M059J (cell line): ENCODE data around the gene PHACTR3. TPM values are rescaled to one million over a fixed set of nuclear protein-coding genes. Genes with fewer than 3 reads are reported as not detected.

ENCODE experiments used
- DNase-seq: peaks from one replicate; pipeline ENCODE4 v3.0.0-alpha.2; 2012; ENCODE audit warnings: low read depth
- total RNA-seq: library from RNA; depleted of rRNA; stranded (reverse); fragments of >200 nt; shearing (Covaris generic); gene quantifications from 2 replicates; pipeline ENCODE4 v1.2.3, GENCODE V29; 2014

Gene PHACTR3
- total RNA-seq, 1 experiment from 2014 or later = not detected

- DNase-seq = peak; percentile 44
Observed at GRCh38 chr20:59751075-59751711, 146.9 kb downstream of the PHACTR3 start.

GRCh38 chr20:59752101-59752586 lies 147.8 kb downstream of the PHACTR3 start:
- no peak for DNase-seq

- no peak for DNase-seq
Observed at GRCh38 chr20:59752704-59753460, 148.5 kb downstream of the PHACTR3 start.

- DNase-seq = no peak
Observed at GRCh38 chr20:59753836-59754235, 149.5 kb downstream of the PHACTR3 start.

GRCh38 chr20:59754551-59754950 lies 150.2 kb downstream of the PHACTR3 start:
- DNase-seq = no peak

- no peak for DNase-seq
Observed at GRCh38 chr20:59756241-59756640, 151.9 kb downstream of the PHACTR3 start.

GRCh38 chr20:59764037-59764436 lies 159.7 kb downstream of the PHACTR3 start:
- no peak for DNase-seq

- peak; percentile 22 for DNase-seq
Observed at GRCh38 chr20:59765599-59766177, 161.3 kb downstream of the PHACTR3 start.

GRCh38 chr20:59767656-59768055 lies 163.3 kb downstream of the PHACTR3 start:
- no peak for DNase-seq

- no peak for DNase-seq
Observed at GRCh38 chr20:59770270-59770669, 165.9 kb downstream of the PHACTR3 start.

GRCh38 chr20:59770851-59771250 lies 166.5 kb downstream of the PHACTR3 start:
- no peak for DNase-seq

- no peak for DNase-seq
Observed at GRCh38 chr20:59771506-59772372, 167.4 kb downstream of the PHACTR3 start.

- DNase-seq = no peak
Observed at GRCh38 chr20:59772373-59772705, 168.0 kb downstream of the PHACTR3 start.

- DNase-seq = no peak
Observed at GRCh38 chr20:59772931-59773913, 168.9 kb downstream of the PHACTR3 start.

- DNase-seq = no peak
Observed at GRCh38 chr20:59774204-59774641, 169.9 kb downstream of the PHACTR3 start.

- DNase-seq = no peak
Observed at GRCh38 chr20:59774921-59775686, 170.8 kb downstream of the PHACTR3 start.

GRCh38 chr20:59775687-59776055 lies 171.3 kb downstream of the PHACTR3 start:
- DNase-seq = no peak

GRCh38 chr20:59776059-59776603 lies 171.8 kb downstream of the PHACTR3 start:
- DNase-seq = no peak

GRCh38 chr20:59776626-59777330 lies 172.4 kb downstream of the PHACTR3 start:
- DNase-seq = no peak
